Endothelial cell of umbilical vein (primary cell): ENCODE results near the gene PDLIM4.

ENCODE experiments used
- CTCF ChIP-seq, 2 donors: IDR thresholded peaks; 1 replicate in 1 of 2; 2 replicates in 1 of 2; pipeline ENCODE4 v1.5.1; 2011; ENCODE audit warnings: low read length in 2 of 2, mild to moderate bottlenecking in 2 of 2, moderate library complexity in 2 of 2, control low read depth in 1 of 2, inconsistent platforms in 1 of 2, low read depth in 1 of 2; ENCODE audit not compliant: insufficient read depth in 1 of 2; ENCODE audit errors: extremely low read depth in 1 of 2
- POLR2A ChIP-seq: IDR thresholded peaks from 2 replicates; pipeline ENCODE4 v1.6.1; 2012; ENCODE audit warnings: low read depth, mild to moderate bottlenecking, control low read depth, low read length
- POLR2AphosphoS5 ChIP-seq: IDR thresholded peaks from 2 replicates; pipeline ENCODE4 v1.6.1; 2012; ENCODE audit warnings: low read depth, mild to moderate bottlenecking, control low read depth, low read length, moderate library complexity; ENCODE audit not compliant: insufficient read depth

- TF ChIP-seq POLR2AphosphoS5 (no peak), CTCF (IDR thresholded peaks at IDR 0.05; ENCODE audit: extremely low read depth in 1 of 2, insufficient read depth in 1 of 2, low read depth in 1 of 2, low read length in 2 of 2) (no peak), POLR2A (no peak)
Observed at GRCh38 chr5:132270706-132271105, 13.2 kb downstream of the PDLIM4 start.
